HepG2 (cell line): ENCODE measurements around the gene MTMR10. TPM values are rescaled to one million over a fixed set of nuclear protein-coding genes. Genes with fewer than 3 reads are reported as not detected.

Experiments used
- ATAC-seq: fragments of 200-7000 bp; cut with Tn5 transposase; 3 replicates; pipeline ENCODE4 v1.9.1; 2020; ENCODE audit warnings: mild to moderate bottlenecking, moderate library complexity
- BruUV-seq: library from RNA; stranded (reverse); fragments of 400-500 nt; replicated peaks from 2 replicates; lab custom pipeline; 2021; lab: Mats Ljungman, UMichigan
- CTCF ChIA-PET: fragments of 300-600 bp; formaldehyde crosslinking; extraction: SDS; loops from one replicate; lab custom pipeline; 2021; ENCODE audit warnings: low total read pairs, inconsistent platforms, low intra/inter-chr PET ratio; lab: Yijun Ruan, JAX
- POLR2A ChIA-PET: fragments of 350-600 bp; sonication (Branson Sonifier 250); formaldehyde crosslinking; loops from one replicate; lab custom pipeline; 2020; ENCODE audit warnings: antibody characterized with exemption, inconsistent platforms; lab: Yijun Ruan, JAX
- DNase-seq: peaks from one replicate; pipeline ENCODE4 v3.0.0-alpha.2; 2015; ENCODE audit warnings: low spot score
- FAIRE-seq: peaks from 3 replicates; lab custom pipeline; 2011; peaks lifted over from hg19 to GRCh38; lab: Jason Lieb, UNC
- H2AFZ ChIP-seq: one replicate; pipeline ENCODE4 v1.6.1; 2011; ENCODE audit warnings: low read length, inconsistent platforms
- H3K27ac ChIP-seq: fragments of 300-600 bp; 3 replicates; pipeline ENCODE4 v1.8.0; 2011; ENCODE audit warnings: mixed run types, mild to moderate bottlenecking, mixed read lengths, low read length, inconsistent platforms; ENCODE audit not compliant: insufficient read depth; ENCODE audit errors: extremely low read length
- H3K27me3 ChIP-seq, 2 experiments: fragments of 200-600 bp in 1 of 2; 2 replicates in 1 of 2; 3 replicates in 1 of 2; pipeline versions ENCODE4 v1.6.0 to v1.8.0; 2011; ENCODE audit warnings: low read length in 2 of 2, mild to moderate bottlenecking in 2 of 2, moderate library complexity in 2 of 2, inconsistent platforms in 1 of 2; ENCODE audit not compliant: insufficient read depth in 2 of 2, control insufficient read depth in 1 of 2
- H3K36me3 ChIP-seq, 2 experiments: fragments of 200-600 bp in 1 of 2; replicated peaks in 1 of 2; 2 replicates in 1 of 2; 3 replicates in 1 of 2; pipeline versions ENCODE4 v1.5.1 to v1.8.0; 2011; ENCODE audit warnings: low read length in 2 of 2, inconsistent platforms in 1 of 2; ENCODE audit not compliant: insufficient read depth in 2 of 2, control insufficient read depth in 1 of 2
- H3K4me1 ChIP-seq: 2 replicates; pipeline ENCODE4 v1.5.1; 2012; ENCODE audit warnings: low read length, inconsistent platforms; ENCODE audit not compliant: insufficient read depth
- H3K4me2 ChIP-seq: 2 replicates; pipeline ENCODE4 v1.6.0; 2011; ENCODE audit warnings: low read depth, low read length, inconsistent platforms
- H3K4me3 ChIP-seq, 3 experiments: fragments of 200-600 bp in 1 of 3; sonication (generic), shearing (Covaris generic) in 1 of 3; replicated peaks in 1 of 3; 2 replicates each; pipeline ENCODE4 v1.5.1; 2011 to 2016; ENCODE audit warnings: low read length in 3 of 3, inconsistent platforms in 2 of 3, low read depth in 2 of 3, mild to moderate bottlenecking in 2 of 3, control low read depth in 1 of 3, mixed read lengths in 1 of 3; ENCODE audit not compliant: insufficient read depth in 1 of 3
- H3K79me2 ChIP-seq: one replicate; pipeline ENCODE4 v1.6.1; 2011; ENCODE audit warnings: low read length, inconsistent platforms; ENCODE audit not compliant: insufficient read depth
- H3K9ac ChIP-seq: 2 replicates; pipeline ENCODE4 v1.6.0; 2011; ENCODE audit warnings: mild to moderate bottlenecking, low read depth, low read length, inconsistent platforms; ENCODE audit not compliant: insufficient read depth
- H3K9me3 ChIP-seq: 2 replicates; pipeline ENCODE4 v1.5.1; 2012; ENCODE audit warnings: mild to moderate bottlenecking, low read length
- H4K20me1 ChIP-seq: 2 replicates; pipeline ENCODE4 v1.6.0; 2011; ENCODE audit warnings: inconsistent platforms, mild to moderate bottlenecking, low read length, moderate library complexity; ENCODE audit not compliant: insufficient read depth
- ATAD3A ChIP-seq: sonication (generic); formaldehyde crosslinking; IDR thresholded peaks from 2 replicates; pipeline ENCODE4 v1.4.0; 2020; ENCODE audit warnings: missing genetic modification reagents
- FOXJ3 ChIP-seq: sonication (generic); formaldehyde crosslinking; IDR thresholded peaks from 2 replicates; pipeline ENCODE4 v1.4.0; 2020; ENCODE audit warnings: missing genetic modification reagents, mild to moderate bottlenecking, borderline replicate concordance
- KAT8 ChIP-seq: IDR thresholded peaks from 2 replicates; pipeline ENCODE4 v1.6.1; 2016; ENCODE audit warnings: missing genetic modification reagents, missing compliant biosample characterization
- KLF11 ChIP-seq: IDR thresholded peaks from 2 replicates; pipeline ENCODE4 v1.6.1; 2016; ENCODE audit warnings: missing compliant biosample characterization
- NCOA5 ChIP-seq: sonication (generic); formaldehyde crosslinking; IDR thresholded peaks from 2 replicates; pipeline ENCODE4 v1.4.0; 2020; ENCODE audit warnings: missing genetic modification reagents
- NFKB2 ChIP-seq: sonication (generic); formaldehyde crosslinking; IDR thresholded peaks from 2 replicates; pipeline ENCODE4 v1.4.0; 2020; ENCODE audit warnings: missing genetic modification reagents, borderline replicate concordance
- REPIN1 ChIP-seq: sonication (generic); formaldehyde crosslinking; IDR thresholded peaks from 2 replicates; pipeline ENCODE4 v1.8.0; 2022; ENCODE audit warnings: missing genetic modification reagents, low read depth, mild to moderate bottlenecking, borderline replicate concordance
- TEAD2 ChIP-seq: sonication (generic); formaldehyde crosslinking; IDR thresholded peaks from 2 replicates; pipeline ENCODE4 v1.9.0; 2021; ENCODE audit warnings: missing genetic modification reagents
- ZBTB20 ChIP-seq: sonication (generic); formaldehyde crosslinking; IDR thresholded peaks from 2 replicates; pipeline ENCODE4 v1.8.1; 2023; ENCODE audit warnings: missing genetic modification reagents, low read depth, mild to moderate bottlenecking, borderline replicate concordance
- ZMYM2 ChIP-seq: sonication (generic); formaldehyde crosslinking; IDR thresholded peaks from 2 replicates; pipeline ENCODE4 v1.8.0; 2022; ENCODE audit warnings: mild to moderate bottlenecking, missing genetic modification reagents
- ZNF136 ChIP-seq: sonication (generic); formaldehyde crosslinking; IDR thresholded peaks from 2 replicates; pipeline ENCODE4 v1.8.1; 2022; ENCODE audit warnings: low read depth, mild to moderate bottlenecking, moderate library complexity, missing genetic modification reagents
- ZNF234 ChIP-seq: sonication (generic); formaldehyde crosslinking; conservative IDR thresholded peaks from 2 replicates; pipeline ENCODE4 v1.5.1; 2020; ENCODE audit warnings: mild to moderate bottlenecking, missing genetic modification reagents
- ZNF274 ChIP-seq: sonication (generic); formaldehyde crosslinking; IDR thresholded peaks from 2 replicates; pipeline ENCODE4 v1.5.1; 2020; ENCODE audit warnings: mild to moderate bottlenecking, missing genetic modification reagents
- WGBS: methylation state at CpG from one replicate; pipeline ENCODE4 v1.1.6; 2017; ENCODE audit warnings: low lambda C conversion rate; 5-methylcytosine and 5-hydroxymethylcytosine counted together
- in situ Hi-C: cut with HindIII; loops from 2 replicates; pipeline ENCODE4 v1.10.0; 2017; ENCODE audit warnings: low pct_unique_long_range_greater_than_20kb; ENCODE audit not compliant: extremely low pct_ligation_motif_present
- intact Hi-C: fragments of 100-400 bp; cut with micrococcal nuclease; formaldehyde crosslinking; loops from one replicate; pipeline ENCODE4 v1.10.0; 2022; ENCODE audit not compliant: unreplicated experiment
- polyA plus RNA-seq, 8 experiments: library from polyadenylated mRNA; depleted of rRNA in 3 of 8; stranded (reverse) in 7 of 8; unstranded in 1 of 8; fragments of >200 nt; fragmentation: Illumina TruSeq in 4 of 8; extraction: Trizol in 4 of 8; gene quantifications; 2 replicates each; pipeline versions ENCODE4 v1.2.1 to v1.2.3, GENCODE V29; 2011 to 2016; ENCODE audit warnings: low read depth in 4 of 8, missing spikeins in 1 of 8, mixed read lengths in 1 of 8; ENCODE audit not compliant: insufficient read depth in 1 of 8
- total RNA-seq, 5 experiments: library from RNA; depleted of rRNA; stranded (reverse); fragments of >200 nt; fragmentation: Illumina TruSeq; extraction: Trizol; gene quantifications; 2 replicates each; pipeline ENCODE4 v1.2.3, GENCODE V29; 2016; ENCODE audit warnings: low read depth in 1 of 5
- TF ChIP-seq, protein P1 (sequence below): sonication (generic); formaldehyde crosslinking; IDR thresholded peaks from 2 replicates; pipeline ENCODE4 v1.5.0; 2020; ENCODE audit warnings: missing genetic modification reagents
- TF ChIP-seq, protein P2 (sequence below): IDR thresholded peaks from 2 replicates; pipeline ENCODE4 v1.6.1; 2016; ENCODE audit warnings: missing biosample characterization, missing genetic modification reagents, low read depth
- TF ChIP-seq, protein P3 (sequence below): sonication (generic); formaldehyde crosslinking; IDR thresholded peaks from 2 replicates; pipeline ENCODE4 v1.8.0; 2022; ENCODE audit warnings: mild to moderate bottlenecking, missing genetic modification reagents, borderline replicate concordance

Gene MTMR10
- total and polyA plus RNA-seq, 2 of the 13 experiments (the other 11 are each of a cell fraction or from before 2014, with no cell fraction given), result 10.2 to 17.4 TPM

DNA sequence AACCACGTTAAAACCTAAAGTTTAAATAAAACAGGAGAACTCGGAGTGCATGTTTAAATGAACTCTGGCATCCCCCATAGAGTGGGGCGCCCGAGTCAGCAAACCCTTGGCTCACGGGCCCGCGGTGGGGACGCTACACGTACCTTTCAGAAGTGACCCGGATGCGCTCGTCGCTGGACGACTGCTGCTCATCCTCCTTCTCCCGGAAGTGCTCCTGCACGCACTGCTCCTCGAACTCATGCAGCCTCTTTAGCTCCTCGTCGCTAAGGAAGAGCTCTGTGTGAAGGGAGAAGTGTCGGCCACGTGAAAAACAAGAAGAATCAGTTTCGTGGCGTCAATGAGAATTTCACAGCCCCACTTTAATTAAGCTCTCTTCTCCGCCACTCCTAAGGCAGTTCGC is 34.6 kb upstream of the MTMR10 start (continued):
- TF ChIP-seq REPIN1 (CRISPR knock-in tag), result no peak
- TF ChIP-seq ZNF274 (CRISPR knock-in tag), result no peak
- no peak for TF ChIP-seq ZBTB20 (CRISPR knock-in tag)
- no peak for TF ChIP-seq KAT8 (CRISPR knock-in tag)
- no peak for TF ChIP-seq NFKB2 (CRISPR knock-in tag)
- TF ChIP-seq, protein P1, sequence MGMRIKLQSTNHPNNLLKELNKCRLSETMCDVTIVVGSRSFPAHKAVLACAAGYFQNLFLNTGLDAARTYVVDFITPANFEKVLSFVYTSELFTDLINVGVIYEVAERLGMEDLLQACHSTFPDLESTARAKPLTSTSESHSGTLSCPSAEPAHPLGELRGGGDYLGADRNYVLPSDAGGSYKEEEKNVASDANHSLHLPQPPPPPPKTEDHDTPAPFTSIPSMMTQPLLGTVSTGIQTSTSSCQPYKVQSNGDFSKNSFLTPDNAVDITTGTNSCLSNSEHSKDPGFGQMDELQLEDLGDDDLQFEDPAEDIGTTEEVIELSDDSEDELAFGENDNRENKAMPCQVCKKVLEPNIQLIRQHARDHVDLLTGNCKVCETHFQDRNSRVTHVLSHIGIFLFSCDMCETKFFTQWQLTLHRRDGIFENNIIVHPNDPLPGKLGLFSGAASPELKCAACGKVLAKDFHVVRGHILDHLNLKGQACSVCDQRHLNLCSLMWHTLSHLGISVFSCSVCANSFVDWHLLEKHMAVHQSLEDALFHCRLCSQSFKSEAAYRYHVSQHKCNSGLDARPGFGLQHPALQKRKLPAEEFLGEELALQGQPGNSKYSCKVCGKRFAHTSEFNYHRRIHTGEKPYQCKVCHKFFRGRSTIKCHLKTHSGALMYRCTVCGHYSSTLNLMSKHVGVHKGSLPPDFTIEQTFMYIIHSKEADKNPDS (CRISPR knock-in tag), result no peak
- TF ChIP-seq, all 625 proteins: peak for 0

DNA sequence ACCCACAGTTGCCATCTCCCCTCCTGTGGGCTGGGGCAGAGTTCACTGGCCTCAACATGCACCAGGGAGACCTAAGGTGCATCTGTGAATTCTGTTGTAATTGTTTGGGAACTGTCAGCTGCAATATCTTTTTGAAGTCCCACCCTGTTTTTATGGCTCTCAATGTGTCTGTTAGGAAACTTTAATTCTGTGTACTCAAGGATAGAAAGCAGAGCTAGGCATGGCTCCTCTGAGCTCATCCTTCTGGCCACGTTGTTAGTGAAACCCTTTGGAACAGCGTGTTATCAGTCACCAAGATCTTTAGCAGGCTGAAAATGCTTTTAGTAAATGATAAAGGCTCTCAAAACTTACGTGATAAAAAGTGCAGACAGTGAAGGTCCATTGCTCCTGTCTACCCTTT is 33.6 kb upstream of the MTMR10 start:
- ATAC-seq (peak; percentile 61), FAIRE-seq (no peak)
- intact Hi-C loops, result no loop called here
- no TSS peak for BruUV-seq
- Histone ChIP-seq H3K4me1 (peaks cover 28% of the 10 kb centered on the region), H3K27me3 (no peaks in the 10 kb centered on the region), H3K4me3 (peak overlapping the region in 1 of 3 experiments; percentile 35; a peak in 1 of 6 replicates), H3K9ac (no peak overlapping the region), H3K79me2 (no peaks in the 10 kb centered on the region), H3K4me2 (peak overlapping the region; percentile 77), H3K9me3 (no peaks in the 10 kb centered on the region)
- POLR2A ChIA-PET, result interaction anchor here (1.3 kb wide), 1 partner anchor 33 kb away, joined by 4 read pairs; the partner anchor contains the start of gene MTMR10
- TF ChIP-seq, protein P2, sequence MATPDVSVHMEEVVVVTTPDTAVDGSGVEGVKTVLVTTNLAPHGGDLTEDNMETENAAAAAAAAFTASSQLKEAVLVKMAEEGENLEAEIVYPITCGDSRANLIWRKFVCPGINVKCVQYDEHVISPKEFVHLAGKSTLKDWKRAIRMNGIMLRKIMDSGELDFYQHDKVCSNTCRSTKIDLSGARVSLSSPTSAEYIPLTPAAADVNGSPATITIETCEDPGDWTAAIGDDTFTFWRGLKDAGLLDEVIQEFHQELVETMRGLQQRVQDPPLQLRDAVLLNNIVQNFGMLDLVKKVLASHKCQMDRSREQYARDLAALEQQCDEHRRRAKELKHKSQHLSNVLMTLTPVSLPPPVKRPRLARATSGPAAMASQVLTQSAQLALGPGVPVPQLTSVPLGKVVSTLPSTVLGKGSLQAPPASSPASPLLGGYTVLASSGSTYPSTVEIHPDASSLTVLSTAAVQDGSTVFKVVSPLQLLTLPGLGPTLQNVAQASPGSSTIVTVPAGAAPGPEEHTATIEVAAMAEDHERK, result no peak
- TF ChIP-seq ATAD3A (CRISPR knock-in tag) (no peak), ZNF234 (CRISPR knock-in tag) (no peak), ZMYM2 (no peak), TEAD2 (CRISPR knock-in tag) (no peak), KLF11 (CRISPR knock-in tag) (no peak), NCOA5 (CRISPR knock-in tag) (no peak), ZNF136 (CRISPR knock-in tag) (no peak), FOXJ3 (CRISPR knock-in tag) (no peak)
- TF ChIP-seq, protein P3, sequence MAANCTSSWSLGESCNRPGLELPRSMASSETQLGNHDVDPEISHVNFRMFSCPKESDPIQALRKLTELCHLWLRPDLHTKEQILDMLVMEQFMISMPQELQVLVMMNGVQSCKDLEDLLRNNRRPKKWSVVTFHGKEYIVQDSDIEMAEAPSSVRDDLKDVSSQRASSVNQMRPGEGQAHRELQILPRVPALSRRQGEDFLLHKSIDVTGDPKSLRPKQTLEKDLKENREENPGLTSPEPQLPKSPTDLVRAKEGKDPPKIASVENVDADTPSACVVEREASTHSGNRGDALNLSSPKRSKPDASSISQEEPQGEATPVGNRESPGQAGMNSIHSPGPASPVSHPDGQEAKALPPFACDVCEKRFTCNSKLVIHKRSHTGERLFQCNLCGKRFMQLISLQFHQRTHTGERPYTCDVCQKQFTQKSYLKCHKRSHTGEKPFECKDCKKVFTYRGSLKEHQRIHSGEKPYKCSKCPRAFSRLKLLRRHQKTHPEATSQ, result no peak
- TF ChIP-seq, all 625 proteins: peak for 0
- 3% methylated on average over 3 of the region's 3 CpGs for WGBS
- in situ Hi-C loops, result no loop called here
- peak overlapping the region; percentile 57 for H3K27ac ChIP-seq
- no peaks in the 10 kb centered on the region for H4K20me1 ChIP-seq
- H2AFZ ChIP-seq, result no peak overlapping the region
- H3K36me3 ChIP-seq, result no peaks in the 10 kb centered on the region
- CTCF ChIA-PET, result no interaction called here
- DNase-seq, result peak; percentile 51
